ENCODE data around the gene PGP.
"Not testable (repeated sequence)": the region's sequence is repeated elsewhere in the genome, so short reads cannot be mapped to it uniquely, and the experiment has no call there.

The PGP gene, protein sequence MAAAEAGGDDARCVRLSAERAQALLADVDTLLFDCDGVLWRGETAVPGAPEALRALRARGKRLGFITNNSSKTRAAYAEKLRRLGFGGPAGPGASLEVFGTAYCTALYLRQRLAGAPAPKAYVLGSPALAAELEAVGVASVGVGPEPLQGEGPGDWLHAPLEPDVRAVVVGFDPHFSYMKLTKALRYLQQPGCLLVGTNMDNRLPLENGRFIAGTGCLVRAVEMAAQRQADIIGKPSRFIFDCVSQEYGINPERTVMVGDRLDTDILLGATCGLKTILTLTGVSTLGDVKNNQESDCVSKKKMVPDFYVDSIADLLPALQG

DNA sequence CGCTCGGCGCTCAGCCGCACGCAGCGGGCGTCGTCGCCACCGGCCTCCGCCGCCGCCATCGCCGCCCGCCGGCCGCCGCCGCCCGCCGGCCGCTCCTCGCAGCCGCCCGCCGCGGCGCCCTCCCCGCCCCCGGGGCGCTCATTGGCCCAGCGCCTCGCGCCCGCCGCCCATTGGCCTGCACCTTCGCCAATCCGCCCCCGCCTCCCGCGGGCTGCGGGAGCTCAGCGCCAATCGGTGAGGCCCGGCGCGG, at the start of gene PGP:
Gene PGP (minus strand): TSS at position 122 of the 250 bp plus-strand sequence. CDS start 63 bp downstream, at position 59.
- no peak for DNase-seq (ENCODE audit: low read depth)

DNA sequence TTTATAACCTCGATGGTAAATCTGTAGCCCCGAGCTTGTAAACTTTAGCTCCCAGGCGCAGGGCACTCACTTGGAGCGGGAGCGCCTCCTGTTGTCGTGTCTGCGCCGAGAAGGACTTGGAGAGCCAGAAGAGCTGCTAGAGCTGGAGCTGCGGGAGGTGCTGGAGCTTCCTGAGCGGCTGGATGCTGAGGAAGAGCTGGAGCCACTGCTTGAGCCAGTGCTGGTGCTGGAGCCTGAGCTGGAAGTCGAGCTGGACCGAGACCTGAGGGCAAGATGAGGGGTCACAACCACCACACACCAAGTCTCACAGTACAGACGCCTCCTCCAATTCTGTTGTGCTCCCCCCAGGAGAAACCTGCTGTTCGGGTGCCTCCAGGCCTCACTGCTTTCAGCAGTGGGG, 48.4 kb upstream of the PGP start:
- DNase-seq (ENCODE audit: low read depth): not testable (repeated sequence)

DNA sequence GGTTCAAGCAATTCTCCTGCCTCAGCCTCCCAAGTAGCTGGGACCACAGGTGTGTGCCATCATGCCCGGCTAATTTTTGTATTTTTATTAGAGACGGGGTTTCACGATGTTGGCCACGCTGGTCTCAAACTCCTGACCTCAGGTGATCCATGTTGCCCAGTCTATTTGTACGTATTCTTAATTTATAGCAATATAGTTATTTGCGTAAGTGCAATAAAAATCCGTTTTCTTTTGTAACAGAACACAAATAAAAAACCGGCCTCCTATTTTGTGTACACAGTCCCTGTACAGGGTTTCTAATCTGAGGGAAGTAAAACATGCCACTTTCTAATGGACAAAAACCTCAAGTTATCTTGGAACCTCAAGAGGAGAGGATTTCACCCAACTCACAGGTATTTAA, 45.6 kb upstream of the PGP start:
- no peak for DNase-seq (ENCODE audit: low read depth)

DNA sequence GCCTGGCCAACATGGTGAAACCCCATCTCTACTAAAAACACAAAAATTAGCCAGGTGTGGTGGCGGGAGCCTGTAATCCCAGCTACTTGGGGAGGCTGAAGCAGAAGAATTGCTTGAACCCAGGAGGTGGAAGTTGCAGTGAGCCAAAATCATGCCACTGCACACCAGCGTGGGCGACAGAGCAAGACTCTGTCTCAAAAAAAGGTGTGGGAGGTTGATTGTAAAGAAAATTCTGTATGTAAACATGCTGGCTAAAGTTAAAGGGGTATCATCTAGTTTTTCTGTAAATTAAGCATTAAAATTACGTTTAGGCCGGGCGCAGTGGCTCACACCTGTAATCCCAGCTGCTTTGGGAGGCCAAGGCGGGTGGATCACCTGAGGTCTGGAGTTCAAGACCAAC, 43.9 kb upstream of the PGP start:
- DNase-seq (ENCODE audit: low read depth): not testable (repeated sequence)

DNA sequence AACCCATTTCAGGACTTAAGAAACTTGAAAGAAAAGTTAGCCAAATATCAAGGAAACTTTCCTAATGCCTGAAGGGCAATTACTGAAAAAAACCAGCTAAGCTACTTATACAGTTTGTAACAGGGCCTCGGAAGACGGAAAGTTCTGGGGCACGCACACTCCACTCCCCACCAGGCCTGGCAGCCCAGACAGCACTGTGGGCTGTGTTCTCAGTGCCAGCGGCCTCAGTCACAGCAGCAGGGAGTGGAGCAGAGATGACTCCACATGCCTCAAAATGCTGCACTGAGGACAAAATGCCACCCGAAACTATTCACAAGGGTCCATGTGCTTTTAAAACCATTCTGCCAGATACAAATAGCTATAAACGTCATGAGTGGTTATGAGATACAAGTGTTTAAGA, 43.1 kb upstream of the PGP start:
- no peak for DNase-seq (ENCODE audit: low read depth)

DNA sequence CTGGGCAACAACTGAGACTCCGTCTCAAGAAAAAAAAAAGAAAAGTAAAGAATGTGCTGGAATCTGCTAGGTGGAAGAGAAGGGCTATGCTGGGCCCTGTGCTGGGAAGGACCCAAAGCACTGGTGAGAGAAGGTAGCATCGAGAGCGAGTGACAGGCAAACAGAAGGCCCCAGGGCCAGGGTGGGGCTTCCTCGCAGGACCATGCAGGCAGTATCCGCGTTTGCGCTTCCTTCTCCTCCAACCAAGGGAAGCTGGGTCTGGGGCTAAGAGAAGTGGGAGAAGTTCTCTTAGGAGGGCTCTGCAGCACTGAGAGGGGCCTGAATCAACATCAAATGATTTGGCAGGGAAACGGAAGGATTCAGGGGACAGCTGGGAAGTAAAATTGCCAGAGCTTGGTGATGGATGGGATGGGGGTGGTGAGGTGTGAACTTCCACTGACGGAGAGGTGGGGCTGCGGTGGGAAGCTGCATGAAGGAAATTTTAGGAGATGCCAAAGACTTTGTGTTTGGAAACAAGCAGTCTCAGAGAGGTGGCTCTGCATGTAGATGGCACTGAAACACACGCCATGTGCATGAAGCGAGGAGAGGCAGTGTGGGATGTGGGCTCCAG, 42.0 kb upstream of the PGP start:
- DNase-seq (ENCODE audit: low read depth): no peak

DNA sequence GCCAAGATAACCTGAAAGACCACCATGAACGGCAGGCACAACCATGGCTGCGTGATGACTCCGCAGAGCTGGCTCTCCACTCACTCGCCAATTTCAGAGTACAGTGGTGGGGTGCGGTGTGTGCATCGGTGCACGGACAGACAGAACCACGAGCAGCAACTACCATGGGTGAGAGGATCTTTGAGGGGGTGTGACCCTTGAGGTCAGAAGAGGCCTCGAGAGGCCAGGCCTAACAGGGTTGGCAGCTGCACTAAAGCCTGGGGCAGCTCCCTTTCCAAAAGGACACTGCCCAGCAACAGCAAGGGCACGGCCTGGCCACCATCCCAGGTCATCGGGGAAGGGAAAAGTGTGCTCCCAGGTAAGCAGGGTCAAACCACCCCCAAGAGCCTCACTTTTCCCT, 38.7 kb upstream of the PGP start:
- DNase-seq (ENCODE audit: low read depth): no peak

DNA sequence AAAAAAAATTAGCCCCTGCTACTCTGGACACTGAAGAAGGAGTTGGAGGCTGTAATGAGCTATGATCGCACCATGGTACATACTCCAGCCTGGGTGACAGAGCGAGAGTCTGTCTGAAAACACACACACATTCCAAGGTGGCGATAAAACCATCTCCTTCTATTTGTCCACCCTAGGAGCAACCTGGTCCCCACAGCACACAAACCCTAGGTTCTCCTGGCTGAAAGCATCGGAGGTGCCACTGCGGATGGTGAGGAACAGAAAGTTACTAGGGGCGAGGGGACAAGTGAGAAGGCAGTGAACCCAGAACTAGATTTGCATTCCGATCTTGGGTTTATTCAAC, 38.1 kb upstream of the PGP start:
- peak; percentile 32 for DNase-seq (ENCODE audit: low read depth)

DNA sequence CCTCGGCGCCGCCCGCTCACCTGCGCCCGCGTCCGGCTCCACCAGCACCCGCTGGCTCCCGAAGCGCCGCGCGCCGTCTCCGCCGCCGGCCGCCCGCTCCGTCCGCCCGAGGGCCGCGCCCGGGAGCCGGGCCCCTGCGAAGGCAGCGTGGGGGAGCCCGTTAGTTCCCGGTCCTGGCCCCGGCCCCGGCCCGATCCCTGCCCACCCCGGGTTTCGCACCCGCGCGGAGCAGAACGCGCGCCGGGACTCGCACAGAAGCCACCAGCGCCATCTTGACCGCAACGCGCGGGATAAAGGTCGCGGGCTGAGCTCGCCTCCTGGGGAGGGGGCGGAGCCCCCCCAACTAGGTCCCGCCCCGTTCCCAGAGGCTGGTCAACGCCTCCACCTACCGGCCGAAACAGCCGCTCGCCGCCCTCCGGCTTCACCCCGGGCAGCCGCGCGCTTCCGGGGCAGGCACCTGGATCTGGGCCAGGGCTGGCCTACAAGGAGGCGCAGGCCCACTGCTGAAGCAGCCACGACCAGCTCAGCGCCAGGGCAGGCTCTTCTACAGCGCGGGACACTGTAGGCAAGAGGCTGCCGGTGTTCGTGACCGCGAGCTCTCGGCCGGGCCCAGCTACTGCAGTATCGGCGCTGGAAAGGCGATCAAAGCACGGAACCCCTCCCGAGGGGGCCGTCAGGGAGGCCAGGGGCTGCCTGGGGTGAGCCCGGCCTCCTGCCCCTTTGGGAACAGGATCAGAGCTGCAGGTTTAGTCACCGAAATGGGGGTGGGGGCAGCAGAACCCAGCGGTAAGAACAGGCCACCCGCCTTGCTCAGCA, 36.9 kb upstream of the PGP start, which contains the start of gene ECI1:
Gene ECI1 (minus strand): TSS at position 292 of the 816 bp plus-strand sequence. CDS start 21 bp downstream, at position 271.
- DNase-seq (ENCODE audit: low read depth): peak; percentile 97

DNA sequence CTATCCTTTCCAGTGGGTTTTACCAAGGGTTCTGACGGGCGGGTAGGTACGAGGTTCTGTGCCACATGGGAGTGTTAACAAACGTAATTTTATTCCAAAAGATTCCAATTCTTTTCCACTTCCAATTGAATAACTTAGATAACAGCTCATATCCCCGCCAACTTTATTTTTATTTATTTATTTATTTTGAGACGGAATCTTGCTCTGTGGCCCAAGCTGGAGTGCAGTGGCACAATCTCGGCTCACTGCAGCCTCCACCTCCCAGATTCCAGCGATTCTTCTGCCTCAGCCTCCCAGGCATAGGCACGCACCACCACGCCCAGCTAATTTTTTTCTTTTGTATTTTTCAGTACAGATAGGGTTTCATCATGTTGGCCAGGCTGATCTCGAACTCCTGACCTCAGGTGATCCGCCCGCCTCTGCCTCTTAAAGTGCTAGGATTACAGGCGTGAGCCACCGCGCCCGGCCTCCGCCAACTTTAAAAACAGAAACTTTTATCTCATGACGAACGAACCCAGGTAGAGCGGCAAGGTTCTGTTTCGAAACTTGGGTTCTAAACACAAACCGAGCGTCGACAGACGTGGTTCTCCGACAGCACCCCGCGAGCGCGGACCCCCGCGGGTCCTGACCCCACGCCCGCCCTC, 36.1 kb upstream of the PGP start:
- peak; percentile 38 for DNase-seq (ENCODE audit: low read depth)

DNA sequence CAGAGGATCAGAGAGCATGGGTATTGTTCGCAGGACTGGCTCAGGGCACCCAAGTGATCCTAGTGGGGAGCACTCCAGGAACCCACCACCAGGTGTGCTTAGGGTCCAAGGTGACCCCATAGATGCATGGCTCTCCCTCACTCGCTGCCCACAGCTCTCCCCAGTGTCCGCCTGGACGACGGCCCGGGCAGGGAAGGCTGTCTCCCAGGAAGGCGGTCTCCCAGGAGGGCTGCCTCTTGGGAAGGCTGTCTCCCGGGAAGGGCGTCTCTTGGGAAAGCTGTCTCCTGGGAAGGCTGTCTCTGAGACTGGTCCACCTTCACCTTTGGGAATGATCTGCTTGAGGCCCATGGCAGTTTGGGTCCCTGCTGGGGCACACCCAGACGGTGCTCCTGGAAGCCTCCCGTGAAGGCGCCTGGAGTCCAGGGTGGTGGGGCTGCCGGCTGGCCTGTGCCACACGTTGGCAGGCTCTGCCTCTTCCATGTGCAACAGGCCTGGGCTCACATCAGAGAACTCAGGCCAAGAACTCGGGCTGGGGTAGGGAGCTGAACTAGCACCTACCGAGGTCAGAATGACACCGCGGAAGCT, 31.8 kb upstream of the PGP start:
- no peak for DNase-seq (ENCODE audit: low read depth)

DNA sequence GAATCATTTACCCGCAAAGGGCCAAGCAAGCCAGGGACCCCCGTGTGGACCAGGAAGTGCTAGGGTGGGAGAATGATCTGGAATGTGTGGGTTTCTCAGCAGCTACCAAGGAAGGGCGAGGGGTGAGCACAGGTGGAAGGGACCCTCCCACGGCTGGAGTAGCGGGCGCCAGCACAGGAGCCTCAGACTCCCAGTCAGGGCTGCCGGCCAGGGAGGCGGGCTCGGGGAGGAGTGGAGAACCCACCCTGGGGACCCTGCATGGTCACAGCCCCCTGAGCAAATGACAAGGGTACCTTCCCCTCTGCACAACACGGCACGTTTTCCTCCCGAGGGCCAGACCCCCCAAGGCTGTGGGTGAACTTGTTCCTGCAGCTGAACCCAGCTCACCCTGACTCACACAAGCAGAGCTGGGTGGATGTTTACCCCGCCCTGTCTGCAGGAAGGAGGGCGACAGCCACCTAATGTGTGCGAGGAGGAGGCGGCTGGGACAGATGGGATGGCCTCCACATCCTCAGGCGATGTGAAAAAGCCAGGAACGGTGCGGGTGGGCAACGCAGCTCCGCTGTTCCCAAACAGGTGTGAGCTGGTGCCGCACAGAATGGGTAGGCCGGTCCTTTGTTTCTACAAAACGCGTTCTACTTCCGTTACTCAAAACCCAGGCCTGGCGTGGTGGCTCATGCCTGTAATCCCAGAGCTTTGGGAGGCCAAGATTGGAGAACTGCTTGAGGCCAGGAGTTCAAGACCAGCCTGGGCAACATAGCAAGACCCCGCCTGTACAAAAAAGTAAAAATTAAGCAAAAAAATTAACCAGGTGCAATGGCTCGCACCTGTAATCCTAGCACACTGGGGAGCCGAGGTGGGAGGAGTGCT, 30.5 kb upstream of the PGP start:
- no peak for DNase-seq (ENCODE audit: low read depth)

DNA sequence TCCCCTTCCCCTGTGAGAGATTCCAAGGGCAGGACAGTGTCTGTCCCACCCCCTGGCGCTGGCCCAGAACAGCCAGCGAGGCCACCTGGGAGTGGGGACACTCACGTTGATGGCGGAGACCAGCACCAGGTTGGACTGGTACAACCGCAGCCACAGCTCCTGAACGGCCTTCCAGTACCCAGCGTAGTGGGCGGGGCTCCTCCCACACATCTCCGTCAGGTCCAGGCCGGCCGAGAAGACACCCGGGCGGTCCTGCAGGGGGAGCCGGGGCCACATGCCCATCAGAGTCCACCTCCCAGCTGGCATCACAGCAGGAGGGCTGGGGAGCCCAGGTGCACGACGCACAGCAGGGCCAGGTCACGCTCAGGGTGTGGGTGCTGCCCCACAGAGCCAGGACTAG, 29.7 kb upstream of the PGP start:
- DNase-seq (ENCODE audit: low read depth): no peak

DNA sequence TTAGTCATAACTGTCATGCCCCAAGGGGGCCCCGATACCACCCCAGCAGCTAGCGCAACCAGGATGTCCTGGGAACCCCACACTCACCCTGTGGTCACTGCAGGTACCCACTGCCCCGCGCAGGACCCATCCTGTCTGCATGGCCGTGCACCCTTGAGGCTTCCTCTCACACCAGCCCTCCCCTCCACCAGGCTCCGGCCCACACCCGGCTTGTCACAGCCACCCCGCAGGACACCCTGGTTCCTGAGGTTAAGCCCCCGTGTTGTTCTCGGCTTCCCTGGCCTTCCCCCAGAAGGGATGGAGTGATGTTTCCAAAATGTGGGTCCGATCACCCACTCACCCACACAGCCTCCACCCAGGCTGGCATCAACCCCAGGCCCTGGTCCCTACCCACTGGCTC, 29.1 kb upstream of the PGP start:
- no peak for DNase-seq (ENCODE audit: low read depth)

DNA sequence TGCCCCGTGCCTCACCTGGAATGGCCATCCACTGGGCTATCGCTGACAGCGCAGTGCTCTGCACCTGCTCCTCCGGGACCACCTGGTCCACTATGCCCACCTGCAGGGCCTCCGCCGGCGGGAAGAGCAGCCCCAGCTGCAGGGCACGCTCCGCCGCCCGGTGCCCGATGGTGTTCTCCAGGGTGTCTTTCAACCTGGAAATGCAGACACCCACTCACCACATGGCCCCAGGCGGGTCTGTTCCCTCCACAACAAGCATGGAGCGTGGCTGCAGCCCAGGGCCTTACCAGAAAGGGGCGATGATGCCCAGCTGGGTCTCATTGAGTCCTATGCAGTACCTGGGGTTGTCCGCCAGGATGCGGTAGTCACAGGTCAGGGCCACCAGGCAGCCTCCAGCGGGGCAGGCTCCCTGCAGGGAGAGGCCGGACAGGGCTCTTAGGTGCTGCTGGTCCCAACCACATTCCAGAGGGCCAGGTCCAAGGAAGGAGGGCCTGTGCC, 28.4 kb upstream of the PGP start:
- no peak for DNase-seq (ENCODE audit: low read depth)

DNA sequence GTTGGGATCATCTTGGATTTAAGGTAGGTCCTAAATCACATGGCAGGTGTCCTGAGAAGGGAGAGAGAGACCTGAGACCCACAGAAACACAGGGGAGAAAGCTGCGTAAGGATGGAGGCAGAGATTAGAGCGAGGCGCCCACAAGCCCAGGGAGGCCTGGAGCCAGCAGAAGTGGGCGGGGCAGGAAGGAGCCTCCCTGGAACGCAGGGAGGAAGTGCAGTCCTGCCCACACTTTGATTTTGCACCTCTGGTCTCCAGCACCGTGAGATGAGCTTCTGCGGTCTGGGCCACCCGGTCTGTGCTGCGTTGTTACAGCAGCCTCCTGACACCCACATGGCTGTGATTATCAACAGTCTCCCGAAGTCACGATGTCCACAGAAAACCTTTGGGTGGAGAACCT, 28.0 kb upstream of the PGP start:
- no peak for DNase-seq (ENCODE audit: low read depth)

DNA sequence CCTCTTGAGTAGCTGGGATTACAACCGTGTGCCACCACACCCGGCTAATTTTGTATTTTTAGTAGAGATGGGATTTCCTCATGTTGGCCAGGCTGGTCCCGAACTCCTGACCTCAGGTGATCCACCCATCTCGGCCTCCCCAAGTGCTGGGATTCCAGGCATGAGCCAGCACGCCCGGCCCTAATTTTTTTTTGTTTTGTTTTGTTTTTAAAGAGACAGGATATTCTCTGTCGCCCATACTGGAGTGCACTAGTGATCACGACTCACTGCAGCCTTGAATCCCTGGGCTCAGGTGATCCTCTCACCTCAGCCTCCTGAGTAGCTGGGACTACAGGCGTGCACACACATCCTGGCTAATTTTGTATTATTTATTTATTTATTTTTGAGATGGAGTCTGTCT, 25.7 kb upstream of the PGP start:
- DNase-seq (ENCODE audit: low read depth): not testable (repeated sequence)

DNA sequence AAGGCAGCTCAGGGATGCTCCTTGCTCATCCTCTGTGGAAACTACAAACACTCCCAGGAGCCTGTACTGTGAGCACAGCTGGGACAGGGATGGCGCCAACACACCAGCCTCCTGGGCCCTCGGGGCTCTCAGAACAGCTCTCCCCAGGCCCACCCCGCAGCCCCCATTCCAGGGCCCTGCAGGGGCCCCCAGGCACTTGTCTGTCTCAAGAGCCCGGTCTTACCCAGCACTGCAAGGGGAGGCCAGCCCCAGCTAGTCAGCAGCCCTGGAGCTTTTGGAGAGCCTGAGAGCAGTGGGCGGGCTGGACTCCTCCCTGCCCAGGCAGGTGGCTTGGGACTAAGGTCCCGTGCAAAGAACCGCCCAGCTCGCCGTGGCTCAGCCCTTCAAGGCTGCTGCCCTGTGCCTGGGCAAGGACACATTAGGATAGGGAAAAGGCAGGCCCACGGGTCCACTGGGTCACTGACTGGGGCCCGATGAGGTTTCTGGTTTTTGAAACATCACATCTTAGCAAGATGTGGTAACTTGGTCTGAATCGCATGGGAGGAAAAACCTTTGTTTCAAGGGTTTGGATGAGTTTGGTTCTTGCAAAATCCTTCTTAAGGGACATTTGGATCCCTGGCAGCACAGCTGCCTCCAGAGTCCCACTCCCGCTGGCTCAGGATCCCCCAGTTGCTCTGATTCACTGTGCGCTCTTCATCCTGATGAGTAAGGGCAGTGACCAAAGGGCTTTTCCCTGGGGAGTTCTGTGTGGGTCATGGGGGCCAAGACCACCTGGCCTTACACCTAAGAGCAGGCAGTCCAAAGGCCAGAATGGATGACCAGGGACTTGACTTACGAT, 24.4 kb upstream of the PGP start:
- no peak for DNase-seq (ENCODE audit: low read depth)

DNA sequence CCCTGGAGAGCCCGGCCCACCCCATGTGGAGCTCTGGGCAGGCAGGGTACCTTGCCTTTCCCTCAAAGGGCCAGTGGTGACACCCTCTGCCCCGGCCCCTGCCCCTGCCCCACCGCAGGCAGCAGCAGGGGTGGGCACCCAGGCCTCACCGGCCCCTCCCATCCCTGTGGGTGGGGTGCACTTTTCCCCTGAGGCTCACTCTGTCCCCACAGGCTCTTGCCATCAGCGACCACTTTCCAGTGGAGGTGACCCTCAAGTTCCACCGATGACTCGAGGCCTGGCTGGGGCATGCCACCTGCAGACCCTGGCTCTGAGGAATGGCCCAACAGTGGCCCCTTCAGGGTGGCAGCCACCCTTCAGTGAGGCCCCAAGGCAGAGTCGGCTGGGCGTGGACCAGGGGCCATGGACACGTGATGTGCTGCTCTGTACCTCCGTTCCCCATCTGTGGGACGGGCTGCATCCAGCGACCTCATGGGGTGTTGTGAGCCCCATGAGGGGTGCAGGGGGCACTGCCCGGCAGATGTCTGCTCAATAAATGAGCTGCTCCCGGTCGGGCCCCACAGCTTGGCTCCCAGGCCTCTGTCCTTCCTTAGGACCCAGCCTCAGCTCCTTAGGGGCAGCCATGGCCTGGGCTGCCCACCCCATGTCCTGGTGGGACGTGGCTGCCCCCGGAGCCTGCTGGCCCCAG, 23.7 kb upstream of the PGP start:
- DNase-seq (ENCODE audit: low read depth): no peak
